Activated gamma-delta T cell treated with anti-CD3 and anti-CD28 coated beads, Interleukin-2, amount 50 U/mL, for 16 hours (primary cell): ENCODE results near the gene POFUT1.

Experiments
- DNase-seq: peaks from one replicate; pipeline ENCODE4 v3.0.0-alpha.2; 2020; ENCODE audit warnings: low read depth

Gene POFUT1

GRCh38 chr20:32206760-32207625, 687 bp upstream of the POFUT1 start:
- no peak for DNase-seq

- DNase-seq, result no peak
Measured at GRCh38 chr20:32208499-32209154, 947 bp downstream of the POFUT1 start.

DNA sequence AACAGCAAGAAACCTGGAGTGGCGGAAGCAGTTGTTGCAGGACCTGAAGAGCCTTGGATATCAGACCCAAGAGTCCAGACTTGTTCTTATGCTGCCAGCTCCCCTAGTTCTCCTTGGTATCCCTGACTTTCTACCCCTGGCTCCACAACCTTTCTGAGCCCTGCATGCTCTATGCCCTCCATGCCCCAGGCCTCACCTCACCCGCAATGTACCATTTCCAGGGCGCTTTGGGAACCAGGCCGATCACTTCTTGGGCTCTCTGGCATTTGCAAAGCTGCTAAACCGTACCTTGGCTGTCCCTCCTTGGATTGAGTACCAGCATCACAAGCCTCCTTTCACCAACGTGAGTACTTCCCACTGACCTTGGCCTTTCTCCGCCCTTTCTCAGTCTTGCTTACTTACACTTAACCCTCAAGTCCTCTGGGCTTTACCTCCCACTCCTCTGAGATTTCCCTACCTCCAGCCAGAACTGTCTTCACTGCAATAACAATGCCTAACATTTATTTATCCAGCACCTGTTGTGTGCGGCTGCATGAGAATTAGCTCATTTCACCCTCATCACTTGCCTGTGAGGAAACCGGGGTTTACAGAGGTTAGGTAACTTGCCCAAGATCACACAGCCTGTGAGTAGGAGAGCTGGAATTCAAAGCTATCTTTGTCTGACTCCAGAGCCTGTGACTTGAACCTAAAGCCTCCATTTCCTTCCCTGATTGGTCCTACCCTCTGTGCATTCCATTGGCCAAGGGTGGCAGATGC, 2.3 kb downstream of the POFUT1 start:
- DNase-seq, result no peak

DNA sequence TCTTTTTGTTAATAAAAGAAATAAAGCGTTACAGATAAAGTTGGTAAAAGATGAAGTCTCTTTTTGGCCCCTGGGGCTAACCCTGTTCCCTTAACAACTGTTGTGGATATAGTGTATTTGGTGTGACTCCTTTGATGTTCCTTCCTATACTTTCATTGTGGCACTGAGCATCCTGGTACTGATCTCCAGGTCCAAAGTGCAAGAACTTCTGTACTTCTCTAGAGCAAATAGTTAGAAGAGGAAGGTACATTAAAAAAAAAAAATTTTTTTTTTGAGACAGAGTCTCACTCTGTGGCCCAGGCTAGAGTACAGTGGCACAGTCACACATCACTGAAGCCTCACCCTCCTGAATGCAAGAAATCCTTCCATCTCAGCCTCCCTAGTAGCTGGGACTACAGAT, 6.2 kb downstream of the POFUT1 start:
- DNase-seq, result no peak

GRCh38 chr20:32215147-32215546, 7.5 kb downstream of the POFUT1 start:
- DNase-seq, result no peak

GRCh38 chr20:32215729-32216128, 8.0 kb downstream of the POFUT1 start:
- no peak for DNase-seq

GRCh38 chr20:32216179-32217142, 8.8 kb downstream of the POFUT1 start:
- DNase-seq, result no peak

DNA sequence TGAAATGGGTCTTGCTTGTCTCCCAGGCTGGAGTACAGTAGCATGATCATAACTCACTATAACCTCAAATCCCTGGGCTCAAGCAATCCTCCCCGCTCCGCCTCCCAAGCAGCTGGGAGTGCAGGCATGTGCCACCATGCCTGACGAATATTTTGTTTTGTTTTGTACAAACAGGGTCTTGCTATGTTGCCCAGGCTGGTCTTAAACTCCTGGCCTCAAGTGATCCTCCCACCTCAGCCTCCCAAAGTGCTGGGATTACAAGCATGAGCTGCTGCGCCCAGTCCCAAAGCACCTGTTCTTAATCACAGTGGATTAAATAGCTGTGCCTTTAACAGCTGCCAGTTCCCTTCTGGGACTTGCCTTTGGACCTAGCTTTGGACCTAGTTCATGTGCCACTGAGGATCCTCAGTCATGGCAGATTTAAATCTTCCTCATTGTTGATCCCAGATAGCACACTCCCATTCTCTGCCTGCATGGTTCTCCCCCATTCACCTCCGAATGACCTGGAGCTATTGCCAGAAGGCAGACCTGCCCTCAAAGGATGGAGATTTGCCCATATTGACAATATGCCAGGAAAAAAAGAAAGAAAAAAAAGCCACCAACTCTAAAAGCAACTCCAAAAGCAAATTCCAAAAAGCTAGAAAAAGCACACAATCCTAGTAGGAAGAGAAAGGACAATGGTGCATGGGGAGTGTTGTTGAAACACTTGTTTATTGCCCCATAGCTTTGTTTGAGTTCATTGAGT, 10.6 kb downstream of the POFUT1 start:
- no peak for DNase-seq

- no peak for DNase-seq
Measured at GRCh38 chr20:32224463-32224862, 16.8 kb downstream of the POFUT1 start.

DNA sequence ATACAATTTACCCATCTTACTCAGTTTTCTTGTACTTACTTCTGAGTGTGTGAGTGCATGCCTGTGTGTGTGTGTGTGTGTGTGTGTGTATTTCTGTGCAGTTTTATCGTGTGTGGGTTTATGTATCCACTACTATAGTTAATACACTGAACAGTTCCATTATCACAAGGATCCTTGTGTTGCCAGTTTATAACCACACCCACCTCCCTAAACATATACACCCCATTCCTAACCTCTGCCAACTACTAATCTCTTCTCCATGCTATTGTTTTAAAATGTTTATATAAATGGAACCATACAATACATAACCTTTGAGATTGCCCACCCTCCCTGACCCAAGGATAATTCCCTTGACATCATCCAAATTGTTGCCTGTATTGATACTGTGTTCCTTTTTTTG, 18.7 kb downstream of the POFUT1 start:
- DNase-seq, result no peak

DNA sequence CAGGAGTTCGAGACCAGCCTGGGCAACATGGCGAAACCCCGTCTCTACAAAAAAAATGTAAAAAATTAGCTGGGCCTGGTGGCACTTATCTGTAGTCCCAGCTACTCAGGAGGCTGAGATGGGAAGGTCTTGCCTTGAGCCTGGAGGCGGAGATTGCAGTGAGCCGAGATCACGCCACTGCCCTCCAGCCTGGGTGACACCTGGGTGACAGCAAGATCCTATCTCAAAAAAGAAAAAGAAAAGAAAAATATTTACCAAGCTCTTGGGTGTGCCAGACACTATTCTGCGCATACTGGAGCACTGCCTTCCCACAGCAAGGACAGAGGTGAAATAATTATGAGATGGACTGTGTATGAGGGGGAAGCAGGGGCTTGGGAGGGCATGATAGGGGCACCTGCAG, 19.6 kb downstream of the POFUT1 start:
- no peak for DNase-seq

DNA sequence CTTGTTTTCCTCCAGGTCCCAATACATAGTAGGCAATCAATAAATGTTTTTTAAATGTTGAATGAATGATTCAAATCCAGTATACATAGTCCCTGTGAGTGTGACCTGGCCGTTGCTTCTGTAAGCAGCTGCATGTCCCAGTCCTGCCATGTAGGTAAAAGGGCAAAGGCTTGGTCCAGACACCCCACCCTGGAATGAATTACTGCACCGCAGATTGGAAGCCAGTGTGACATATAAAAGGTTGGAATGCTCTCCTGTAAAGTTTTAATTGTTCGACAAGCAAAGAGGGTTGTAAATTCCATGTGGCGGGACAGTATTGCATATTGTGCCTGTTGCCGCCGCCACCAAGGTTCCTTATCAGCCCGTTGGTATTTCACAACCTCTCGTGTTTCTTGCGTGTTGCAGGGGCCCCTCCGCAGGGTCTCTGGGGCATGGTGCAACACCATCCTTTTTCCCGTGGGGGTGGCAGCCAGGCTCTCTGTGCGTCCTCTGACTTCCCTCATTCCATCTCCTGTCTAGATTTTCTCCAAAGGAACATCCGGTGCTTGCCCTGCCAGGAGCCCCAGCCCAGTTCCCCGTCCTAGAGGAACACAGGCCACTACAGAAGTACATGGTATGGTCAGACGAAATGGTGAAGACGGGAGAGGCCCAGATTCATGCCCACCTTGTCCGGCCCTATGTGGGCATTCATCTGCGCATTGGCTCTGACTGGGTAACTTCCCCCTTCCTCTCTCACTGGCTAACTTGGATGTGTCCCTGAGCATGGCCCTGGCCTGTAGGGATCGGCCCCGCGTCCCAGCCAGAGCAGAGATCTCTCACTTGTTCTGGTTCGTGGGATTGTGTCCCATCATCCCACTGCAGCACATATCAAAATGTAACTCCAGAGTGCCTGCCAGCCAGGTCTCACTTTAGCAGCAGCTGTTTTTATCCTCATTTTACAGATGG, 20.3 kb downstream of the POFUT1 start:
- no peak for DNase-seq

- DNase-seq, result no peak
Measured at GRCh38 chr20:32229251-32229747, 21.6 kb downstream of the POFUT1 start.

DNA sequence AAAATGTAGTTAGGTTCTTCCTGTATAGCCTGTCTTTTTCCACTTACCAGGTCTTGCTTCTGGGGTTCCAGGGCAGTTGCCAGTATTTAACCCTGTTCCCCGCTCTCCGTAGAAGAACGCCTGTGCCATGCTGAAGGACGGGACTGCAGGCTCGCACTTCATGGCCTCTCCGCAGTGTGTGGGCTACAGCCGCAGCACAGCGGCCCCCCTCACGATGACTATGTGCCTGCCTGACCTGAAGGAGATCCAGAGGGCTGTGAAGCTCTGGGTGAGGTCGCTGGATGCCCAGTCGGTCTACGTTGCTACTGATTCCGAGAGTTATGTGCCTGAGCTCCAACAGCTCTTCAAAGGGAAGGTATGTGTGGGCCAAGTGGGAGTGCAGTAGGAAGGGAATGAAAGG, 23.0 kb downstream of the POFUT1 start:
- DNase-seq, result no peak

DNA sequence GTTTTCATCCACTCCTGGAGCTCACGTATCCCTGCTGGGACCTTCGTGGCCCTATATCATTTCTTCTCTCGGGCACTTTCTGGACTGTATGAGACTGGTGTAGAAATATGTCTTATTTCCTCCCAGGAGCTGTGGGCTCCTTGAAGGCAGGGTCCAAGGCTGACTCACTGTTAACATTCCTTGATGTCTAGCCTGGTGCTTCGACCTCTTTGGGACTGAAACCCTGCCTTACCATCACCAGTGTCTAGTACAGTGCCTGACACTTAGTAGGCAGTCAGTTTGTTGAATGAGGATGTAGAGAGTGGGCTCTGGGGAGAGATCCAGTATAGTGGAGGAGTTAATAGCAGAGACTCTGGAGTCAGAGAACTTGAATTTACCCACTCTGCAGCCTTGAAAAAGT, 23.6 kb downstream of the POFUT1 start:
- DNase-seq, result no peak

DNA sequence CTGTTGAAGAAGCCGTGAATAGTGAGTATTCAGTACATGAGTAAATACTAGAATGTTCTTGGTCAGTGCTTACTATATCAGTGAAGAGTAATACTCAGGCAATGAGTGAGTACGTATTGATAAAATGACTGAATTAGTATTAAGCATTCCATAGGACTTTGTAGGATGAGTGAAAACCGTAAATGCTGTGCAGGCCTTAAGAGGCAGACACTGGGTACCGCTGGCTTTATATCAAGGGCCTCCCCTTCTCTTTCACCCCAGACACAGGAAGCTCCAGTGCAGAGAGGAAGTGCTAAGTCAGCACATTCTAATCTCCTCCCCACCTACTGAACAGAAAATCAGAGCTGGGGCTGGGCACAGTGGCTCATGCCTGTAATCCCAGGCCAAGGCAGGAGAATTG, 24.2 kb downstream of the POFUT1 start:
- DNase-seq, result no peak

DNA sequence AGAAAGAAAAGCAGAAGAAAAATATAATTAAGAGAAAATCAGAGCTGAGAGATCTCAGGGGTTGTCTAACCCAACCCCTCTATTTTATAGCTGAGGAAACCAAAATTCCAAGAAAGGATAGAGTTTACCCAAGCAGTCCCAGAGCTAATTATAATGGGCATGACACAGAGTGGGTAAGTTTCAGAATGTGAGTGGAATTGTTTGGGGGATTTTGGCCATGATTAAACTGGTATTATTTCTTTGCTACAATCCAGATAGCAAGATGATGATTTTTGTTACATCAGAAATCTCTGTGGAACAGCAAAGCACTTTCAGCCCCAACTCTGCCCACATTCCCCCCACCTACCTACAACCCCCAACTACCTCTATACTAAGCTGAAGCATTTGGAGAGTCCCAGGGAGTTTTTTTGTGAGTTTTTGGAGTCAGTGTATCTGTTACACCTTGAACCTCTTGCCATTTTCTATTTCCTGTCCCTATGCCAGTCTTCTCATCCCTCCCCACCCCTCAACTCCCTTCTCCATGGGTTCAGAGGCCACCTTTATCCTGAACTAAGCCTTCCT, 24.7 kb downstream of the POFUT1 start:
- no peak for DNase-seq

GRCh38 chr20:32233286-32233685, 25.6 kb downstream of the POFUT1 start:
- no peak for DNase-seq

GRCh38 chr20:32234135-32234808, 26.6 kb downstream of the POFUT1 start:
- DNase-seq, result no peak
